Activated T-cell treated with anti-CD3 and anti-CD28 coated beads, Interleukin-2, amount 50 U/mL, for 48 hours (primary cell): ENCODE data around the gene PROM1.

Experiments used
- DNase-seq, 2 experiments: peaks; one replicate each; pipeline ENCODE4 v3.0.0-alpha.2; 2020

PROM1 gene, protein sequence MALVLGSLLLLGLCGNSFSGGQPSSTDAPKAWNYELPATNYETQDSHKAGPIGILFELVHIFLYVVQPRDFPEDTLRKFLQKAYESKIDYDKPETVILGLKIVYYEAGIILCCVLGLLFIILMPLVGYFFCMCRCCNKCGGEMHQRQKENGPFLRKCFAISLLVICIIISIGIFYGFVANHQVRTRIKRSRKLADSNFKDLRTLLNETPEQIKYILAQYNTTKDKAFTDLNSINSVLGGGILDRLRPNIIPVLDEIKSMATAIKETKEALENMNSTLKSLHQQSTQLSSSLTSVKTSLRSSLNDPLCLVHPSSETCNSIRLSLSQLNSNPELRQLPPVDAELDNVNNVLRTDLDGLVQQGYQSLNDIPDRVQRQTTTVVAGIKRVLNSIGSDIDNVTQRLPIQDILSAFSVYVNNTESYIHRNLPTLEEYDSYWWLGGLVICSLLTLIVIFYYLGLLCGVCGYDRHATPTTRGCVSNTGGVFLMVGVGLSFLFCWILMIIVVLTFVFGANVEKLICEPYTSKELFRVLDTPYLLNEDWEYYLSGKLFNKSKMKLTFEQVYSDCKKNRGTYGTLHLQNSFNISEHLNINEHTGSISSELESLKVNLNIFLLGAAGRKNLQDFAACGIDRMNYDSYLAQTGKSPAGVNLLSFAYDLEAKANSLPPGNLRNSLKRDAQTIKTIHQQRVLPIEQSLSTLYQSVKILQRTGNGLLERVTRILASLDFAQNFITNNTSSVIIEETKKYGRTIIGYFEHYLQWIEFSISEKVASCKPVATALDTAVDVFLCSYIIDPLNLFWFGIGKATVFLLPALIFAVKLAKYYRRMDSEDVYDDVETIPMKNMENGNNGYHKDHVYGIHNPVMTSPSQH

DNA sequence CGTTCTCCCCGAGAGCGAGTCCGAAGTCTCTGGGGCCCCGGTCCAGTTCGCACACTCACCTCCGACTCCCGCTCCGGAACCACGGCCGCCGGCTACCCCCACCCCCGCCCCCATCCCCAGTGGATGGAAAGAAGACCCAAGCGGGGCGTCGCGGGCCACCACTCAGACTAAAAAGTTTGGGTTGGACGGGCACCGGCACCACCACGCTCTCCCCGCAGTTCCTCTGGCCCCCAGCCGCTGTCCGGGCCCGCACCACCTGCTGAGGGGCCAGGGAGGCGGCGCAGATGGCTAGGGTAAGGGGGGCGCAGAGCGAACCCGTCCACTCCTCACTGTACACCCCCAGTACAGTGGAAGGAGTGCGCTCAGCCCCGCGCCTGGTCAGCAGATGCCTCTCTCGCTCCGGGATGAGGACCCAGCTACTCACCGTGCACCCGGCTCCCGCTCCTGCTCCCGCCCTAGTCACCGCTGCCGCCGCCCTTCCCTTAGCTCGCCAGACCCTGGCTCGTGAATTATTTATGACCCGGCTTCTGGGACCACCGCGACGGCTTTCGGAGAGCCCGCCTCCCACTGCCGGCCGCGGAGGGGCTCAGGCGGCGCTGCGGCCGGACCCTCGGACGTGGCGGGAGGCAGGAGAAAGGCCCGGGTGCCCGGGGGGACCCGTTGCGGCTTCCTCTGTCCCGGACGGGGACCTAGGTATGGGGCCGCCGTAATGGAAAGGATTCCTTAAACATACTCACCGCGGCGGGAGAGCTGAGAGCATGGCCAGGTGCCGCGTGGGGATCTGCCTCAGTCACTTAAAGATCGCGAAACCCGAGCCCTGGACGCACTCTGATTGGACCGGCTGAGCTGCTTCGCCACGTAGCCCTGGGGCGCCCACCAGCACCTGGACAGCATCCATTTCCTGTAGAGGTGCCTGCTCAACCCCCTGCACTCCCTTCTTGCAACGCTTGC, at the start of gene PROM1:
Gene PROM1, minus strand, starts transcription at position 783 of the 951 bp plus-strand sequence. CDS start 8,117 bp downstream, outside the sequence.
- peak in 1 of 2 experiments; percentile 30 for DNase-seq

DNA sequence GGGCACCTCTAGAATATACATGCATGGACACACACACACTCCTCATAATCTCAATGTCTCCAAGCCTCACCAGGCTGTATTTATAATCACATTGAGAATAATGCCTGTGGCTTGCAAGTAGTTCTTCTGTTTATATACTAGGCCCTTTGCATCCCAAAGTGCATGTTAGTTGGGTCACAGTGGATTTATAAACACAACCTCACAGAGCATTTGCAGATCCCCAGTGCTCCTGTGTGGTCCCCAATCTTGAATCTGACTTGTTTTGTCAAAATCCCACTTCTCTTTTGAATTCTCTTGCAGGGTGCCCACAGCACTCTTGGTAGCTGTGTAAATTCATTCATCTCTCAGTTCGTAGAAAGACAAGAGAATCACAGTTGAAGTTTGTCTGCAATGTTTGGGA, 49.6 kb upstream of the PROM1 start:
- no peak for DNase-seq

DNA sequence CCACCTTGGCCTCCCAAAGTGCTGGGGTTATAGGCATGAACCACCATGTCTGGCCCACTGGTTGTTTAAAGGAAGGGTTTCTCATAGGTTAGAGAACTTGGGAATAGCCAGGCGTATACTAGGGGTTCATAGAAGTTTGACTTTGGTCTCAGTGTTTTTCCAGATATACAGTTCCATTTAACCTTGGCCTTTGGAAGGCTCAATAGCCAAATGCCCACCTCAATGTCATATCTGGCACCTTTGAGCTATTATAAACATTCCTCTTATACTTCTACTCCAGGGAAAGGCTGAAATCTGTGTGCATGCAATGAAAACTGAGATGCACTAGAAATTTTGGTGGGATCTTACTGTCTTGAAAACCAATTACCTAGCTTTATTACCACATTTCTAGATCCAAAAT, 47.5 kb upstream of the PROM1 start:
- no peak for DNase-seq

DNA sequence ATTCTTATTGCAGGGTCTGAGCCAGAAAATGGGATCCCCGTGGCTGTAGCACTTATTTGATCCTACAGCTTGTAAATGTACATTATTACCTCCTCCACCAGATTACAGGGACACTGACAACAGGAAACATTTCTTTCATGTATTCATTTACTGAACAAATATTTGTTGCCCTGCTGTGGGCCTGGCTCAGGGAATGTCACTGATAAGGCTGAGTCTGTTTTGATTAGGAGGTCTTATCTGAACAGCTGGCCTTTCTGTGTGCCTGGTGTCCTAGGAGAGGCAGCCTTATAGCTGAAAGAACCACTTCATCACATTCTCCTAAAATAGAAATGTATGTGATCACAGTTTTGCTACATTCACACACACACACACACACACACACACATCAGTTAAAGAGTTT, 45.5 kb upstream of the PROM1 start:
- no peak for DNase-seq

DNA sequence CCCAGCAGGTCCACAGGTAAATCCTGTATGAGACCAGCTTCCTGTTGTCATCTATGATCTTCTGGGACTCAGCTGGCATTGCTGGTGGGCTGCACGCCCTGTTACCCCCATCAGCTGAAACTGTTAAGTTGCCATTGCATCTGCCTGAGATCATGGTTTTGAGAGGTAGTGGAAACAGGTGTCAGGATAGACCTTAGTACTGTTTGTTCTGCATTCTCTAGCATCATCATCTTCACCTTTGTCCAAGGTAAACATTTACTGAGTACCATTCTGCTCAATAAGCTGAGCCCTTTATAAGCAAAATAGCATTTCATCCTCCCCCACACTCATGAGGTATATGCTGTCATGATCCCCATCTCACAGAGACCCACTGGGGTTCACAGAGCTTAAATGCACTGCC, 42.9 kb upstream of the PROM1 start:
- DNase-seq: no peak

DNA sequence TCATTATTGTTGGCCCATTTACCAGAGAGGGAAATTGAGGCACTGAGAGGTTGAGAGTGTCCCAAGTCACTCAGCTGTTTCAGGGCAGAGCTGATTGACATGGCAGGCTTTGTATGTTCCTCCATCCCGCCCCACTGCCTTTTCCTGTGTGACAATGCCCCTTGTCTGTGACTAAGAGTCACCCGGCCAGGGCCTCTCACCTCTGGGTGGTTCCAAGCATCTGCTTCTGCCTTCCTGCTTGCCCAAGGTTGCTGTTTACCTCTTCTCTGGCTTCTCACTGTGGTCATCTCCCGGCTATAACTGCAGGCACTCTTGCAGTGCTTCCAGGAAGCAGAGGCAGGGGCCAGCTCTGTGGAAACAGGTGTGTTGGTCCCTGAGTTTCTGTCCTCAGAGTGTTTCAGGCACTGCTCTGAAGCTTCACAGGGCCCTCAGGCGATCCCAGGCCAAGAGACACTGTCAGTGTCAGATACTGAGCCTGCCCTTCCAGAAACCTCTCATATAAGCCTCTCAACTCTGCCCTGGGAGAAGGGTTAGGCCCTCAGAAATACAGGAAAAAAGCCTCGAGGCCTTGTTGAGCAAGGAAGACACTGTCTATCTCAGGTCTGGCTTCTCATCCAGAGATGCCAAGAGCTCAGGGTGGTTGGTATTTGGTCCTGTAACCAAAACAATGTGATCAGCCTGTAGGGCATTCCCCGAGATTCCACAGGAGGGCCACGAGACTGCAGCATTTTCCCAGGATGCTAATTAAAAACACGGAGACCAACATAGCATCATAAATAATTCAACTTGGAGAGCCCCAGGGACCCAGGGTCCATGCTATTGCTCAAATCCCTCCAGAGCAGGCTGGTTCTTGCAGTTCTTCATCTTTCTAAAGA, 42.0 kb upstream of the PROM1 start:
- no peak for DNase-seq

DNA sequence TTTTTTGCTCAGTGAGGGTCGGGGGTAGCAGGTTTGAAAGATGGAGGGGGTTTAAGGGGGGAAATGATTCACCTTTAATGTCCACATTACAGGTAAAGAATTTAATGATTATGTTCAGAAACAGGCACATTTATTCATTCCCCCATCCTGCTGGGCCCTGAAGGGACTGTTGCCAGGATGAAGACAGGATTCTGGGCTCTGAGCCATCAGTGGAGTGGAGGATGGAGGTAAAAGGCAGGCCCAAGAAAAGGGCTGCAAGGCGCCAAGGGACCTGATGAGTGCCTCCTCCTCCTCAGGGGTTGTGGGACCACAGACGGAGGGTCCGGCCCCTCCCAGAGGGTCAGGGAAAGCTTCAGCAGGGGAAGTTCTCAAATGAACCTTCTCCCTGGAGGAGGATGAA, 40.4 kb upstream of the PROM1 start:
- no peak for DNase-seq

DNA sequence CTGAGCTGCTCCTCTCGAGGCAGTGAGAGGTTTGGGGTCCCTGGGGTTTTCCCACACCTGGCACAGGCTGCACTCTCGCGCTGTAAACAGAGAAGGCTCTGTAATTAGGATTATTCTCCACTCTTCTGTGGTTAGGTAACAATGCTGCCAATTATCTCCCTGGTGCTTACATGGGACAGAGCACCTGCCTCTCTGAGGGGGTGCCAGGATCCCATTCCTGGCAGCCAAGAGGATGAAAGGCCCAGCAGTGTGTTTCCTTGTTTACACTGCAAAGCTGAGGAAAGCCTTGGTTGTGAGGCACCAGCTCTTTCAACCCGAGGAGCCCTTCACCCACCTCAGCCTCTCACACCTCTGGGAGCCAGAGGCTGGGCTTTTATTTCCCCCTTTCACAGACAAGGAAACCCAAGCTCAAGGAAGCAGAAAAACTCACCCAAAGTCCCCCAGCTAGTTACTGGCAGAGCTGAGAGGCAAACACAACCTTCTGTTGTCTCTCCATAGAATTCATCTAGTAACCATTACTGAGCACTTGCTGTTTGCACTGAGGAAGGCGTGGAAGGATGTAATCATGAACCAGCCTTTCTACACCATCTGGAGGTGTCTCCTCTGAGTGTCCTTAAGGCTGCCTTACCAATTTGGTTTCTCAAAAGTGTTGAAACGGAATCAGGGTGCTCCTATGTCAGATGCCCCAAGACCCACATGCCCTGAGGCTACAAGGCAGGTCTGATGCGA, 39.7 kb upstream of the PROM1 start:
- DNase-seq: no peak

DNA sequence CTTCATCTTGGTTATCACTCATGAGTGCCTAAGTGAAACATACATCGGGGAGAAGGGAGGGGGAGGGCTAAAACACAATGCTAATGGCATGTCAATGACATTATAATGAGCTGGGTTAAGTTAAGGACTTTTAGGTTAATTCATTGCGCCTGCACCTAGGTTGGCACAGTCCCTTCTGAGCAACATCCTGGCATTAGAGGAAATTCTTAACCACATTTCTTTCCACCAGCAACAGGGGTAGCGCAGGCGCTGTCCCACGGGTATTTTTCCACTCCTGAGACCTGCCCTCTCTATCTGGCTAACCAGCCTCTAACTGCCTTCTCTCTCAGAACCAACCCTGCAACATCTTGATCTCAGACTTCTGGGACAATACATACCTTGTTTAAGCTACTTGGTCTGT, 39.0 kb upstream of the PROM1 start:
- peak; percentile 25 to 43 for DNase-seq

DNA sequence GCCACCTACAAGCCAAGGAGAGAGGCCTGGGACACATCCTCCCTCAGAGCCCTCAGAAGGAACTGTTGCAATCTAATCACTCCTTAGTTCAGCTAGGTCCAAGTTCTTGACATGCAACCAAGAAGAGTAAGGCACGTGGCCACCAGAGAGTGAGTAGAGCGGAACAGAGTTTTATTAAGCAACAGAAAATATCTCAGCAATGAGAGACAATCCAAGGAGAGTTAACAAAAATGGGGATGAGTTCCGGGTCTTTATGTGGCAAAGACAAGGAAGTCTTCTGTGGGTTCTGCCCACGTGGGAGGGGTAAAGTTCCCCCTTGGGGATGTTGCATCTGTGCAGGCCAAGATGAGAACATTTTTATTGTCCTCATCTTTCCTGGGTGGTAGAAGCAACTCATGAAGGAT, 38.5 kb upstream of the PROM1 start:
- DNase-seq: no peak

DNA sequence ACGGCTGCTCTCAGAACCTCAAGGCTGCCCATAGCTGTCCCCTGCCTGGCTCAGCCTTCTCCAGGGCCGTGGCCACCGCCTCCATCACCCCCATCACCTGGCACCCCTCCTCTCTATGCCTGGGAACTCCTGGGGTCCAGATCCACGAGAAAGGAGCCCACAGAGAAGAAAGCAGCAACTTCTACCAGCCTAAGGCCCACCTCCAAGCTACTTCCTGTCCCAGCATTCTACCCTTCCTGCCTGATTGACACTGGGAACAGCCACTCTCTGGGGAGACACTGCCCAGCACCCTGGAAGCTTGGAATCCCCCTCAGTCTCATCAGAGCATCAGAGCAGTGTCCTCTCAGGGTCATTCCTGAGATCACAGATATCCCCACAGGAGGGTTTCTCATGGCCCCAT, 36.9 kb upstream of the PROM1 start:
- no peak for DNase-seq

DNA sequence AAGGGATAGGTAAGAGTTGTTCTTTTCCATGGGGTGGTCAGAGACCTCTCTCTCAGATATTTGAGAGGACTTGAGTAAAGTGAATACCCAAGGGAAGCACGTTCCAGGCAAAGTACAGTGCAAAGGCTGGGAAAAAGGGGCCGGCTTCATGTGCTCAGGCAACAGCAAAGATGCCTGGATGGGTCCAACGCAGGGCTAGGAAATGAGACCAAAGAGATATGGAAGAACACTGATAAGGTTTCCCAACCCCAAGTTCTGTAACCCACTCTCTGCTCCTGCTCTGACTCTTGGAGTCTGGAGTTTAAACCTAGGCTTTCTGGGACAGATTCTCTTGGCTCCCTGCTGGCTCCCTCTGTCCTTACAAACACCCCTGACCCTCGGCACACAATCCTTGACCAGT, 36.2 kb upstream of the PROM1 start:
- DNase-seq: no peak

DNA sequence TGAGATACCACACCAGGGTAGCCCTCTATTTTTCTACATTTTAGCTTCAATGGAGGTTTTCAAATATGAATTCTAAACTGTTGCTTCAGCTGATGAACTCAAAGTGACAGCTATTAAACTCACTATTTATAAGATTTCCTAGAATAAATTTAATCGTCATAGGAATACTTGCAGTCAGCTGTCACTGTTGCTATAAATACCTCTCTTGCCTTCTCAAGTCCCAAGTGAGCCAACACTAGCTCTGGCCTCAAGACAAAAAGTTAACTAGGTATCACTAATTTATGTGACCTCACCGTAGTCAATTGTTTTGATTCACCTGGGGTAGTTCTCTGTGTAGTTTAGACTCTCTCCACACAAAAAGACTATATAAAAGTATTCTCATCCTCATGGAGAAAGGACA, 34.3 kb upstream of the PROM1 start:
- no peak for DNase-seq

DNA sequence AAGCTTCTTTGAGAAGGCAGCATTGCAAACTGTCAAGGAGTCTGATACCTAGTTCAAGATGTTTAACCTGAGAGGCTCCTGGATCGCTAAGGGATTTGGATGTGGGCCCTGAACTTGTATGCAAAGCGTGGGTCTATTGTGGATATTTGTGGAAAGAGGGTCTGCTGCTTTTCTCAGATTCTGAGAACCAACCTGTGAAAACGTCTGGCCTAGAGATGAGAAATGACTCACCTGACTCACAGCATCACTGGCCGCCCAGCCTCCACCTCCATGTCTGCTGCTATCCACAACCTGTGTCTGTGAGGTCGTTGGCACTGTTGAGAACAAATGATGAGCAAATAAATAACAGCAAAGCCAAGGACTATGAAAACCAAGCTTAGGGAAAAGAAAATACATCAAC, 33.3 kb upstream of the PROM1 start:
- no peak for DNase-seq

DNA sequence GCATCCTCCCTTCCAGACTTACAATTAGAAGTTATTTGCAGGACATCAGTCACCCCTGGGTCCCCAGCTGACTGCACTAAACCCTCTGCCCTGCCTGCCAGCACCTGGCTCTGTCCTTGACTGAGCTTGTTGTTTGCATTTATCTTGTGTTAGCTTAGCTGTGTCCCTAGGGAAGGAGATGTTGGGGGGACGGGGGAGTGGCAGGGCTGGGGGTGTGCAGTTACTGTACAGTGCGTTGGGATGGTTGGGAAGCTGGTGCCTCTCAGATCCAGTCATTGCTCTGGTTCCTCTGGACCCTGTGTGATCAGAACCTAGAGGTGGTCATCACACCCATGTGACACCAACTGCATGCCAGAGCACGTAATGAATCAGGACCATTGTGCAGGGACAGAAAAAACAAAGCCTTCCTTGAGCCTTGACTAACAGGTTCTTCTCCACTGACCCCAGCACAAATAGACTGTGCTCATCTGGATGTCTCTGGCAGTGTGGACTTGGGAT, 32.7 kb upstream of the PROM1 start:
- no peak for DNase-seq

DNA sequence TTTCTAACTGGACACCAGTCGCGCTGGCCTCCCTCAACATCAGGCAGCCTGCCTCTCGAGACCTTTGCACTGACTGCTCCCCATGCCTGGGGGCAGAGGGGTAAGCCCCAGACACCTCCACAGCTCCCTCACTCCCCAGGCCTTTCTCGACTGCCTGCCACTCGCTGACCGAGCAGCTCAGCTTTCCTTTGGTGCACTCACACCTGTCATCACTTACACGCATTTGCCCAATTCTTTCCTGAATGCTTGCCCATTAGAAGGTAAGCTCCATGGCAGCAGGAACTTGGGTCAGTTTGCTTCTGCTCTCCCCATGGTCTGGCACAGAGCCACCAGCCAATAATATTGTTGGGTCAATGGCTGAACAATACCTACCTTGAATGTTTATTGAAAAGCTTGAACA, 32.2 kb upstream of the PROM1 start:
- DNase-seq: no peak

DNA sequence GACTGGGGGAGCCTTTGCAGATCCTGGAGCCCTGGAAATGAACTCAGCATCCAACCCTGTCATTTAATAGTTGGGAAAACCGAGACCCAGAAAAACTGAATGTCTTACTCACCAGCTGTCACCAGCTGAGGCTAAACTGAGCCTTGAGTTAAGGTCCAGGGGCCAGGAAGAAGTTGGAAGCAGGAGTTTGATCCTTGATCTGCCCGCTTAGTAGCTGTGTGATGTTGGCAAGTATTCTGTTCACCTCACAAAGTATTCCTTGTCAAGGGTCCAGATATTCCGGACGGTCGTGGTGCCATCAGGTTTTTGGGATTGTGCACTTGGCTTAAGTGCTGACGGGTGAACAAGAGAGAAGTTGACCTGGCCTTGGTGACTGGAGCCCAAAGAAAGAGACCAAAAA, 30.7 kb upstream of the PROM1 start:
- DNase-seq: no peak

DNA sequence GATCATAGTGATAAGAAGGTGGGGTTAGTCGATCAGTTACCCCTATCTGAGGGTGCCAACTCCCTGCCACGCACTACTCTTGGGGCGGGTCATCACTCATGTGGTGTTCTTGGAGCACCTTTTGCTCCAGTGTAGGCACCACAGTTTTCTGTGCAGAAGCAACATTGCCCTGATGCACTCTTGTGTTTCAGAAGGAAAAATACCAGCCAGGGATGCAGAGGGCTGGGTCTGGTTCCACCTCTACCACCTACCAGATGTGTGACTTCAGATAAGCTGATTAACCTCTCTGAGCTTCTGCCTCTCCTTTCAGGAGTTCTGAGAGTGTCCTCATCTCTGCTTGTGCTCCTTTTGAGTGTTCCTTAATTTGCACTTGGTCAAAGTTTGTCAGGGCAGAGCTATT, 29.9 kb upstream of the PROM1 start:
- DNase-seq: no peak

DNA sequence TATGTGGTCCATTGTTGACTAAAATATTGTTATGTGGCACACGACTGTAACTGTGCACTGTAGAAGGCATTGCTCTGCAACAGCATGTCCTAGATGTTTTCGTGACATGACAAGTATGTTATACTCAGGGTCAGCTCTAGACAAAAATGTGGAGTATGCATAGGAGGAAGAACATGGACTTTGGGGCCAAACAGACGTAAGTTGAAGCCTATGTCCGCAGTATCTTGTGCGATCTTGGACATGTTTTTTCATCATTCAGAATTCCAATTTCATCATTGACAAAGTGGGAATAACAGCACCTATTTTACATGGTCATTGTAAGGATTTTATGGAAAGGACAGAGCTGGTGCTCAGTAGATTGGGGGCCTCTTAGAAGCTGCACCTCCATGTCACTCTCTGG, 27.7 kb upstream of the PROM1 start:
- DNase-seq: no peak

DNA sequence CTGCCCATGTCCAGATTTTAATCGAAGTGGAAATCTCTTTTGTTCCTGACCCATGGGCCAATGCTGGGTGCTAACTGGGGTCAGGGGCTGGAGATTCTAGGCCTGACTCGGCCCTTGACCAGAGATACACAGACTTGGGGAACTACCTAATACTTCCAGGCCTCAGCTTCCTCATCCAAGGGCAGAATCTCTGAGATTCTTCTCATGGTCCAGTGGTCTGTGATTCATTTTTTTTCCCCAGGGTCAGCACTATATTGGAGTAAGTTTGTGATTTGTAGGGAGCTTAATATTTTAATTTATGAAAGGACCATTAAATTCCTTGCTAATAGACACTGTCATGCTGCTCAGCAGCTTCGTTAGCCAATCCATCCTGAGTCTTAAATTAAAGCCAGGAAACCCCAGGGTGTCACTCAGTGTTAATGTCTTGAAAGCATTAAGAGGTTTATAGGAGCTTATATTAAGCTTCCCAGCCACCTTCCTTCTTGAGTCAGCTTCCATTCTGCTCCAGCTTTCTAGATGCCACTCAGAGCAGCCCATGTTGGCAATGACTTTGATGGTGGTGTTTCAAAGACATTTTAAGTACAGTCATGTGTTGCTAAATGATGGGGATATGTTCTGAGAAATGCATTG, 27.0 kb upstream of the PROM1 start:
- no peak for DNase-seq

DNA sequence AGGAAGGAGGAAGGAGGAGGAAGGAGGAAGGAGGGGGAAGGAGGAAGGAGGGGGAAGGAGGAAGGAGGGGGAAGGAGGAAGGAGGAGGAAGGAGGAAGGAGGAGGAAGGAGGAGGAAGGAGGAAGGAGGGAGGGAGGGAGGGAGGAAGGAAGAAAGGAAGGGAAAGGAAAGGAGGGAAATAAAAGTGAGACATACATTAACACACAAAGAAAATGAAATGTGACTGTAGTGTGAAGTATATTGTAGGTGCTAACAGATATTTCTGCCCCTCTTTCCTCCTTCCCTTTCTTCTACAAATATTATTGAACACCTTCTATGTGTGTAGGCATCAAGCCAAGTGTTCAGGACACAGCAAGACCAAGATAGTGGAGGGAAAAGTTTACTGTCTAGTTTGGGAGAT, 26.4 kb upstream of the PROM1 start:
- no peak for DNase-seq
